ENCODE measurements around the gene MMS19.

Gene MMS19

GRCh38 chr10:97520978-97521761 is 22.9 kb upstream of the MMS19 start:
- CTCF ChIA-PET, result interaction anchor here (1.1 to 2.4 kb wide), 2 partner anchors 13 to 30 kb away, joined by 5 to 7 read pairs; no protein-coding TSS in a partner anchor
- TF ChIP-seq, protein P1, sequence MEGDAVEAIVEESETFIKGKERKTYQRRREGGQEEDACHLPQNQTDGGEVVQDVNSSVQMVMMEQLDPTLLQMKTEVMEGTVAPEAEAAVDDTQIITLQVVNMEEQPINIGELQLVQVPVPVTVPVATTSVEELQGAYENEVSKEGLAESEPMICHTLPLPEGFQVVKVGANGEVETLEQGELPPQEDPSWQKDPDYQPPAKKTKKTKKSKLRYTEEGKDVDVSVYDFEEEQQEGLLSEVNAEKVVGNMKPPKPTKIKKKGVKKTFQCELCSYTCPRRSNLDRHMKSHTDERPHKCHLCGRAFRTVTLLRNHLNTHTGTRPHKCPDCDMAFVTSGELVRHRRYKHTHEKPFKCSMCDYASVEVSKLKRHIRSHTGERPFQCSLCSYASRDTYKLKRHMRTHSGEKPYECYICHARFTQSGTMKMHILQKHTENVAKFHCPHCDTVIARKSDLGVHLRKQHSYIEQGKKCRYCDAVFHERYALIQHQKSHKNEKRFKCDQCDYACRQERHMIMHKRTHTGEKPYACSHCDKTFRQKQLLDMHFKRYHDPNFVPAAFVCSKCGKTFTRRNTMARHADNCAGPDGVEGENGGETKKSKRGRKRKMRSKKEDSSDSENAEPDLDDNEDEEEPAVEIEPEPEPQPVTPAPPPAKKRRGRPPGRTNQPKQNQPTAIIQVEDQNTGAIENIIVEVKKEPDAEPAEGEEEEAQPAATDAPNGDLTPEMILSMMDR (conservative IDR thresholded peaks at IDR 0.05; ENCODE audit: low read depth), result no peak
- DNase-seq (ENCODE audit: low spot score), result no peak
- POLR2A ChIA-PET (ENCODE audit: low non-redundant PET), result no interaction called here
- no peak overlapping the region for H3K27ac ChIP-seq

- TF ChIP-seq, protein P1 (conservative IDR thresholded peaks at IDR 0.05; ENCODE audit: low read depth), result no peak
- no peak for DNase-seq (ENCODE audit: low spot score)
- ChIA-PET POLR2A (ENCODE audit: low non-redundant PET) (no interaction called here), CTCF (no interaction called here)
- no peak overlapping the region for H3K27ac ChIP-seq
Observed at GRCh38 chr10:97520520-97520919, 22.3 kb upstream of the MMS19 start.

- no peak for DNase-seq (ENCODE audit: low spot score)
- no peak overlapping the region for H3K27ac ChIP-seq
- TF ChIP-seq, protein P1 (conservative IDR thresholded peaks at IDR 0.05; ENCODE audit: low read depth), result no peak
- POLR2A ChIA-PET (ENCODE audit: low non-redundant PET), result no interaction called here
- CTCF ChIA-PET, result no interaction called here
Observed at GRCh38 chr10:97519342-97519741, 21.1 kb upstream of the MMS19 start.

DNA sequence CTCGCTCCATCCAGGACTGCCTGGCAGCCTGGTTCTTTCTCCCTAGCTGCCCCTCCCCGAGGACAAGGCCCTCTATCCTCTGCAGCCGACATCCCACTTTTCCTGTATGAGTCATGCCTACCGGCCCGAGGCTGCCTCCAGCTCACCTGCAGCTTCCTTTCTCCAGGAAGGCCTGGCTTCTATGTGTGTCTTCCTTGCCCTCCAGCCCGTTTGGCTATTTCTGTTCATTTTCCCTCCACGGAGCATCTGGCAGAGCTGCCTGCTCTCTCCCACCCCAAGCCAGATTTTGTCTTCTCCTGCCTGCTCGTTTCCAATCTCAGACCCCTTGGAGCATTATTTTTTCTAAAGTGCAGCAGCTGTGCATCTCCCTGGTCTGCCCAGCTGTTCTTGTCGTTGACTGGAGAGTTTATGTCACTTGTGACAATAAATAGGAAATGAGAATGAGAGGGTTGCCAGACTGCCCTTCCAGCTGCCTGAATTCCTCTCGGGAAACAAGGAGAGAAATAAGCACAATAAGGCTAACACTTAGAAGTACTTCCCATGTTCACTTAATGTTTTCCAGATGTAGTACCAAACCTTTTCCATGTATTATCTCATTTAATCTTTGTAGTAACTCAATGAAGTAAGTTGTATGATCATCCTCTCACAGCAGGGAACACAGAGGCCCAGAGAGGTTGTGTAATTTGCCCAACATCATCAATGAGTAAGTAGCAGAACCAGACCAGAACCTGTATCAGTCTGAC is 20.2 kb upstream of the MMS19 start:
- TF ChIP-seq, protein P1 (conservative IDR thresholded peaks at IDR 0.05; ENCODE audit: low read depth), result no peak
- H3K27ac ChIP-seq, result peak overlapping the region; percentile 80
- peak; percentile 87 for DNase-seq (ENCODE audit: low spot score)
- CTCF ChIA-PET, result interaction anchor here (0.6 to 0.9 kb wide), 3 partner anchors 13 to 93 kb away, joined by 3 to 4 read pairs (median 3); no protein-coding TSS in a partner anchor
- POLR2A ChIA-PET (ENCODE audit: low non-redundant PET), result no interaction called here

DNA sequence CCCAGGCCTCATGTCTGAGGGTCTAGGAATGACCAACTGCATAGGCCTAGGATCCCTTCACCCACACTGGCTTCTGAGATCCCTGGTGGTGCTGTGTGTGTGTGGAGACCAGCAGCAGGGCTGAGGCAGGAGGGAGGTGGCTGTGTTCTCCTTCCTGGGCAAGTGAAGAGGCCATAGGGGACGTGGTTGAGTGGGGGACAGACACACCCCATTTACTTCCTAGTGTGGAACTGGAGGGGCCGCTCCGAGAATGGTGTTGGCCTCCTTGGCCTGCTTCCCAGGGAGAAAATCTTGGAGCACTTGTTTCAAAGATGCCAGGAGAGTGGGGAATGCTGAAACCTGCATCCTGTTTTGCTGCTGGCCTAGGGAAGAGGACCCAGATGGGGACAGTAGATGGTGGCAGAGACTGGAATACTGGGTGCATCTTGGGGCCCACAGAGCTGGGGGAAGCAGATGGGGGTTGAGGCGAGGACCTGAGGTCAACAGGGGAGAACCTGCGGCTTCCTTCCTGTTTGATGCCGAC is 19.6 kb upstream of the MMS19 start:
- TF ChIP-seq, protein P1 (conservative IDR thresholded peaks at IDR 0.05; ENCODE audit: low read depth), result no peak
- ChIA-PET POLR2A (ENCODE audit: low non-redundant PET) (no interaction called here), CTCF (interaction anchor here (0.9 to 1.1 kb wide), 2 partner anchors 16 to 34 kb away, joined by 3 to 4 read pairs; no protein-coding TSS in a partner anchor)
- no peak for DNase-seq (ENCODE audit: low spot score)
- H3K27ac ChIP-seq, result peak overlapping the region; percentile 80

GRCh38 chr10:97517096-97517750 is 19.0 kb upstream of the MMS19 start:
- CTCF ChIA-PET, result interaction anchor here (1.1 kb wide), 1 partner anchor 35 kb away, joined by 4 read pairs; no protein-coding TSS in a partner anchor
- DNase-seq (ENCODE audit: low spot score), result no peak
- peak overlapping the region; percentile 80 for H3K27ac ChIP-seq
- POLR2A ChIA-PET (ENCODE audit: low non-redundant PET), result no interaction called here
- TF ChIP-seq, protein P1 (conservative IDR thresholded peaks at IDR 0.05; ENCODE audit: low read depth), result no peak
